K562 (cell line): ENCODE data around the gene FOS. TPM values are rescaled to one million over a fixed set of nuclear protein-coding genes. Genes with fewer than 3 reads are reported as not detected.

ENCODE experiments used
- ATF7 ChIP-seq: fragments of 450-650 bp; IDR thresholded peaks from 2 replicates; pipeline ENCODE4 v1.7.1; 2014; ENCODE audit warnings: mild to moderate bottlenecking, moderate library complexity
- BMI1 ChIP-seq: fragments of 150-350 bp; IDR thresholded peaks from 2 replicates; pipeline ENCODE4 v1.6.1; 2014; ENCODE audit warnings: low read length
- CEBPB ChIP-seq: fragments of 450-650 bp; IDR thresholded peaks from 2 replicates; pipeline ENCODE4 v1.6.1; 2016; ENCODE audit warnings: missing genetic modification characterization, missing compliant biosample characterization
- CHCHD3 ChIP-seq: fragments of 250-450 bp; sonication (Bioruptor Pico); IDR thresholded peaks from 2 replicates; pipeline ENCODE4 v2.1.2; 2022; ENCODE audit warnings: mild to moderate bottlenecking
- DMBX1 ChIP-seq: fragments of 250-450 bp; sonication (Bioruptor Pico); IDR thresholded peaks from 2 replicates; pipeline ENCODE4 v1.8.0; 2022; ENCODE audit warnings: inconsistent platforms, mild to moderate bottlenecking, moderate library complexity, borderline replicate concordance
- ETV6 ChIP-seq, 3 experiments: fragments of 150-350 bp in 1 of 3; sonication (generic) in 1 of 3; formaldehyde crosslinking in 1 of 3; IDR thresholded peaks; 2 replicates each; pipeline versions ENCODE4 v1.6.1 to v1.8.0; 2014 to 2022; ENCODE audit warnings: borderline replicate concordance in 2 of 3, low read depth in 2 of 3, antibody characterized with exemption in 1 of 3, low read length in 1 of 3, mild to moderate bottlenecking in 1 of 3, missing genetic modification reagents in 1 of 3
- HOXB6 ChIP-seq: fragments of 250-450 bp; sonication (Bioruptor Pico); IDR thresholded peaks from 2 replicates; pipeline ENCODE4 v1.5.1; 2022; ENCODE audit warnings: mild to moderate bottlenecking, borderline replicate concordance
- KAT7 ChIP-seq: sonication (generic); formaldehyde crosslinking; IDR thresholded peaks from 2 replicates; pipeline ENCODE4 v1.8.0; 2022; ENCODE audit warnings: missing genetic modification reagents, mild to moderate bottlenecking, borderline replicate concordance
- MED1 ChIP-seq: sonication (generic); formaldehyde crosslinking; IDR thresholded peaks from 2 replicates; pipeline ENCODE4 v1.8.1; 2023; ENCODE audit warnings: missing genetic modification reagents, borderline replicate concordance
- RBM14 ChIP-seq: fragments of 200-400 bp; formaldehyde crosslinking; IDR thresholded peaks from 2 replicates; pipeline ENCODE4 v1.6.1; 2018; ENCODE audit warnings: low read depth, mild to moderate bottlenecking, low read length, moderate library complexity, borderline replicate concordance; ENCODE audit not compliant: insufficient read depth
- RFX5 ChIP-seq: IDR thresholded peaks from 2 replicates; pipeline ENCODE4 v1.6.1; 2011; ENCODE audit warnings: low read depth, mild to moderate bottlenecking, improper control_type of control experiment, low read length
- SMAD3 ChIP-seq: fragments of 450-650 bp; formaldehyde crosslinking; conservative IDR thresholded peaks from 2 replicates; pipeline ENCODE4 v1.4.0; 2020; ENCODE audit warnings: mild to moderate bottlenecking
- SMAD4 ChIP-seq: fragments of 250-450 bp; sonication (Bioruptor Pico); conservative IDR thresholded peaks from 2 replicates; pipeline ENCODE4 v1.8.0; 2021; ENCODE audit warnings: inconsistent platforms, mild to moderate bottlenecking, moderate library complexity
- ZC3H4 ChIP-seq: sonication (generic); formaldehyde crosslinking; IDR thresholded peaks from 2 replicates; pipeline ENCODE4 v1.9.0; 2021; ENCODE audit warnings: missing genetic modification reagents, borderline replicate concordance
- ZNF589 ChIP-seq: fragments of 200-800 bp; sonication (Bioruptor generic); IDR thresholded peaks from 2 replicates; pipeline ENCODE4 v1.6.1; 2016; ENCODE audit warnings: low read depth, missing genetic modification characterization, missing compliant biosample characterization
- ZNF707 ChIP-seq: fragments of 250-450 bp; sonication (Bioruptor Pico); conservative IDR thresholded peaks from 2 replicates; pipeline ENCODE4 v1.8.0; 2022; ENCODE audit warnings: inconsistent platforms, mild to moderate bottlenecking, moderate library complexity
- polyA plus RNA-seq, 8 experiments: library from polyadenylated mRNA; depleted of rRNA in 4 of 8; stranded (reverse) in 5 of 8; unstranded in 3 of 8; fragments of >200 nt; fragmentation: Nextera tagmentation in 2 of 8; fragmentation: Illumina TruSeq in 1 of 8; extraction: Ambion mirVana in 2 of 8; extraction: Trizol in 1 of 8; gene quantifications; 2 replicates each; pipeline versions ENCODE4 v1.2.1 to v1.2.3, GENCODE V29; 2011 to 2014; ENCODE audit warnings: inconsistent platforms in 1 of 8, missing spikeins in 1 of 8
- total RNA-seq, 7 experiments: library from RNA; depleted of rRNA in 6 of 7; stranded (reverse); fragments of >200 nt in 6 of 7; fragmentation: Illumina TruSeq in 2 of 7; extraction: Trizol in 2 of 7; gene quantifications; 2 replicates each; pipeline versions ENCODE4 v1.2.1 to v1.2.3, GENCODE V29; 2011 to 2021; ENCODE audit warnings: low replicate concordance in 1 of 7
- TF ChIP-seq, protein P1 (sequence below): fragments of 250-450 bp; sonication (Bioruptor Pico); IDR thresholded peaks from 2 replicates; pipeline ENCODE4 v1.5.1; 2021; ENCODE audit warnings: mild to moderate bottlenecking
- TF ChIP-seq, protein P2 (sequence below): IDR thresholded peaks from 2 replicates; pipeline ENCODE4 v1.6.1; 2011; ENCODE audit not compliant: insufficient read length; ENCODE audit errors: extremely low read depth
- TF ChIP-seq, protein P3 (sequence below): sonication (generic); formaldehyde crosslinking; IDR thresholded peaks from 2 replicates; pipeline ENCODE4 v1.5.0; 2020; ENCODE audit warnings: missing genetic modification reagents
- TF ChIP-seq, protein P4 (sequence below): fragments of 450-650 bp; IDR thresholded peaks from 2 replicates; pipeline ENCODE4 v1.6.1; 2016; ENCODE audit warnings: antibody characterized with exemption
- TF ChIP-seq, protein P5 (sequence below): sonication (generic); formaldehyde crosslinking; IDR thresholded peaks from 2 replicates; pipeline ENCODE4 v1.8.1; 2023; ENCODE audit warnings: mild to moderate bottlenecking, missing genetic modification reagents, moderate library complexity

Gene FOS
- total and polyA plus RNA-seq, 9 of the 15 experiments (the other 6 are each of a cell fraction or from before 2014, with no cell fraction given): 0.54 to 13.8 (median 8.9) TPM

DNA sequence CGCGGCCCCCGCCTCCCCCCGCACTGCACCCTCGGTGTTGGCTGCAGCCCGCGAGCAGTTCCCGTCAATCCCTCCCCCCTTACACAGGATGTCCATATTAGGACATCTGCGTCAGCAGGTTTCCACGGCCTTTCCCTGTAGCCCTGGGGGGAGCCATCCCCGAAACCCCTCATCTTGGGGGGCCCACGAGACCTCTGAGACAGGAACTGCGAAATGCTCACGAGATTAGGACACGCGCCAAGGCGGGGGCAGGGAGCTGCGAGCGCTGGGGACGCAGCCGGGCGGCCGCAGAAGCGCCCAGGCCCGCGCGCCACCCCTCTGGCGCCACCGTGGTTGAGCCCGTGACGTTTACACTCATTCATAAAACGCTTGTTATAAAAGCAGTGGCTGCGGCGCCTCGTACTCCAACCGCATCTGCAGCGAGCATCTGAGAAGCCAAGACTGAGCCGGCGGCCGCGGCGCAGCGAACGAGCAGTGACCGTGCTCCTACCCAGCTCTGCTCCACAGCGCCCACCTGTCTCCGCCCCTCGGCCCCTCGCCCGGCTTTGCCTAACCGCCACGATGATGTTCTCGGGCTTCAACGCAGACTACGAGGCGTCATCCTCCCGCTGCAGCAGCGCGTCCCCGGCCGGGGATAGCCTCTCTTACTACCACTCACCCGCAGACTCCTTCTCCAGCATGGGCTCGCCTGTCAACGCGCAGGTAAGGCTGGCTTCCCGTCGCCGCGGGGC is at the start of gene FOS (continued):
- no peak for TF ChIP-seq ETV6 (IDR thresholded peaks at IDR 0.05; ENCODE audit: borderline replicate concordance in 1 of 2, low read depth in 2 of 2, low read length in 1 of 2)
- peak; percentile 88; the same call in 1 of the 2 replicates for TF ChIP-seq ETV6 (CRISPR knock-in tag; IDR thresholded peaks at IDR 0.05; ENCODE audit: borderline replicate concordance)
- 0 out of 2 replicates have a peak, but pooled peaks have one; percentile 19 for TF ChIP-seq SMAD3 (CRISPR knock-in tag)
- peak; percentile 55; the same call in 1 of the 2 replicates for TF ChIP-seq RBM14
- TF ChIP-seq, protein P1, sequence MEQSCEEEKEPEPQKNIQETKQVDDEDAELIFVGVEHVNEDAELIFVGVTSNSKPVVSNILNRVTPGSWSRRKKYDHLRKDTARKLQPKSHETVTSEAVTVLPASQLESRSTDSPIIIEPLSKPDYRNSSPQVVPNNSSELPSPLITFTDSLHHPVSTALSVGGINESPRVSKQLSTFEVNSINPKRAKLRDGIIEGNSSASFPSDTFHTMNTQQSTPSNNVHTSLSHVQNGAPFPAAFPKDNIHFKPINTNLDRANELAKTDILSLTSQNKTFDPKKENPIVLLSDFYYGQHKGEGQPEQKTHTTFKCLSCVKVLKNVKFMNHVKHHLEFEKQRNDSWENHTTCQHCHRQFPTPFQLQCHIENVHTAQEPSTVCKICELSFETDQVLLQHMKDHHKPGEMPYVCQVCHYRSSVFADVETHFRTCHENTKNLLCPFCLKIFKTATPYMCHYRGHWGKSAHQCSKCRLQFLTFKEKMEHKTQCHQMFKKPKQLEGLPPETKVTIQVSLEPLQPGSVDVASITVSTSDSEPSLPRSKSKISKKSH (CRISPR knock-in tag): no peak
- TF ChIP-seq ATF7: peak; percentile 100
- TF ChIP-seq, protein P2, sequence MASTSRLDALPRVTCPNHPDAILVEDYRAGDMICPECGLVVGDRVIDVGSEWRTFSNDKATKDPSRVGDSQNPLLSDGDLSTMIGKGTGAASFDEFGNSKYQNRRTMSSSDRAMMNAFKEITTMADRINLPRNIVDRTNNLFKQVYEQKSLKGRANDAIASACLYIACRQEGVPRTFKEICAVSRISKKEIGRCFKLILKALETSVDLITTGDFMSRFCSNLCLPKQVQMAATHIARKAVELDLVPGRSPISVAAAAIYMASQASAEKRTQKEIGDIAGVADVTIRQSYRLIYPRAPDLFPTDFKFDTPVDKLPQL: peak; percentile 91
- no peak for TF ChIP-seq CEBPB (tag)
- TF ChIP-seq HOXB6 (CRISPR knock-in tag): no peak
- TF ChIP-seq KAT7 (CRISPR knock-in tag): peak; percentile 61; the same call in 1 of the 2 replicates
- TF ChIP-seq BMI1: no peak
- TF ChIP-seq ZC3H4 (CRISPR knock-in tag): peak; percentile 53; the same call in 1 of the 2 replicates
- peak; percentile 47; the same call in 1 of the 2 replicates for TF ChIP-seq SMAD4 (CRISPR knock-in tag)
- no peak for TF ChIP-seq CHCHD3 (CRISPR knock-in tag)
- TF ChIP-seq ZNF707 (CRISPR knock-in tag): no peak
- TF ChIP-seq MED1: peak; percentile 96; the same call in 1 of the 2 replicates
- no peak for TF ChIP-seq RFX5
- TF ChIP-seq ZNF589: no peak
- TF ChIP-seq, protein P3, sequence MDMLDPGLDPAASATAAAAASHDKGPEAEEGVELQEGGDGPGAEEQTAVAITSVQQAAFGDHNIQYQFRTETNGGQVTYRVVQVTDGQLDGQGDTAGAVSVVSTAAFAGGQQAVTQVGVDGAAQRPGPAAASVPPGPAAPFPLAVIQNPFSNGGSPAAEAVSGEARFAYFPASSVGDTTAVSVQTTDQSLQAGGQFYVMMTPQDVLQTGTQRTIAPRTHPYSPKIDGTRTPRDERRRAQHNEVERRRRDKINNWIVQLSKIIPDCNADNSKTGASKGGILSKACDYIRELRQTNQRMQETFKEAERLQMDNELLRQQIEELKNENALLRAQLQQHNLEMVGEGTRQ (CRISPR knock-in tag): no peak
- no peak for TF ChIP-seq DMBX1 (CRISPR knock-in tag)
- TF ChIP-seq, protein P4, sequence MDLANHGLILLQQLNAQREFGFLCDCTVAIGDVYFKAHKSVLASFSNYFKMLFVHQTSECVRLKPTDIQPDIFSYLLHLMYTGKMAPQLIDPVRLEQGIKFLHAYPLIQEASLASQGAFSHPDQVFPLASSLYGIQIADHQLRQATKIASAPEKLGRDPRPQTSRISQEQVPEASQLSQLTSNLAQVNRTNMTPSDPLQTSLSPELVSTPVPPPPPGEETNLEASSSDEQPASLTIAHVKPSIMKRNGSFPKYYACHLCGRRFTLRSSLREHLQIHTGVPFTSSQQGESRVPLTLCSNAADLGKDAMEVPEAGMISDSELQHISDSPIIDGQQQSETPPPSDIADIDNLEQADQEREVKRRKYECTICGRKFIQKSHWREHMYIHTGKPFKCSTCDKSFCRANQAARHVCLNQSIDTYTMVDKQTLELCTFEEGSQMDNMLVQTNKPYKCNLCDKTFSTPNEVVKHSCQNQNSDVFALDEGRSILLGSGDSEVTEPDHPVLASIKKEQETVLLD: no peak
- TF ChIP-seq, protein P5, sequence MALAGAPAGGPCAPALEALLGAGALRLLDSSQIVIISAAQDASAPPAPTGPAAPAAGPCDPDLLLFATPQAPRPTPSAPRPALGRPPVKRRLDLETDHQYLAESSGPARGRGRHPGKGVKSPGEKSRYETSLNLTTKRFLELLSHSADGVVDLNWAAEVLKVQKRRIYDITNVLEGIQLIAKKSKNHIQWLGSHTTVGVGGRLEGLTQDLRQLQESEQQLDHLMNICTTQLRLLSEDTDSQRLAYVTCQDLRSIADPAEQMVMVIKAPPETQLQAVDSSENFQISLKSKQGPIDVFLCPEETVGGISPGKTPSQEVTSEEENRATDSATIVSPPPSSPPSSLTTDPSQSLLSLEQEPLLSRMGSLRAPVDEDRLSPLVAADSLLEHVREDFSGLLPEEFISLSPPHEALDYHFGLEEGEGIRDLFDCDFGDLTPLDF (CRISPR knock-in tag): peak; percentile 50; the same call in 1 of the 2 replicates
